Muscle layer of duodenum (tissue), 2 donors: ENCODE data around the gene SH3D19.
"Not testable (repeated sequence)": the region's sequence is repeated elsewhere in the genome, so short reads cannot be mapped to it uniquely, and the experiment has no call there.

Experiments used
- H3K27ac ChIP-seq: one replicate; pipeline ENCODE4 v1.7.0; 2013; ENCODE audit warnings: mild to moderate bottlenecking, low read length
- H3K27me3 ChIP-seq: one replicate; pipeline ENCODE4 v1.7.0; 2013; ENCODE audit warnings: low read depth, mild to moderate bottlenecking, control low read depth, low read length
- H3K36me3 ChIP-seq, 2 donors: one replicate each; pipeline ENCODE4 v1.7.0; 2013; ENCODE audit warnings: low read length in 2 of 2, control low read depth in 1 of 2, mild to moderate bottlenecking in 1 of 2; ENCODE audit not compliant: insufficient read depth in 2 of 2, control insufficient read depth in 1 of 2
- H3K4me1 ChIP-seq, 2 donors: one replicate each; pipeline ENCODE4 v1.7.0; 2013; ENCODE audit warnings: low read length in 2 of 2, mild to moderate bottlenecking in 2 of 2, control low read depth in 1 of 2, moderate library complexity in 1 of 2; ENCODE audit not compliant: insufficient read depth in 2 of 2, control insufficient read depth in 1 of 2
- H3K4me3 ChIP-seq, 2 donors: one replicate each; pipeline ENCODE4 v1.7.0; 2013; ENCODE audit warnings: low read length in 2 of 2, low read depth in 1 of 2, mild to moderate bottlenecking in 1 of 2
- H3K9me3 ChIP-seq, 2 donors: one replicate each; pipeline ENCODE4 v1.7.0; 2013; ENCODE audit warnings: low read length in 2 of 2, control low read depth in 1 of 2, mild to moderate bottlenecking in 1 of 2; ENCODE audit not compliant: control insufficient read depth in 1 of 2
- donor health status: healthy.

The SH3D19 gene

DNA sequence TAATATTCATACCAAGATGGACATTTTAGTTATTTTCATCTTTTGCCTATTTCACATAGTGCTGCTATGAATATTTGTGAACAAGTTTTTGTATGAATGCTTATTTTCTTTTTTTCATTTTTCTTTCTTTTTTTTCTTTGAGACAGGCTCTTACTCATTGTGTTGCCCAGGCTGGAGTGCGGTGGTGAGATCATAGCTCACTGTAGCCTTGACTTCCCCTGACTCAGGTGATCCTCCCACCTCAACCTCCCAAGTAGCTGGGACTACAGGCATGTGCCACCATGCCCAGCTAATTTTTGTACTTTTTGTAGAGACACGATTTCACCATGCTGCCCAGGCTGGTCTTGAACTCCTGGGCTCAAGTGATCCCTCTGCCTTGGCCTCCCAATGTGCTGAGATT lies 247.4 kb downstream of the SH3D19 start:
- H3K36me3 ChIP-seq, H3K4me3 ChIP-seq, H3K27me3 ChIP-seq, H3K27ac ChIP-seq, H3K4me1 ChIP-seq, H3K9me3 ChIP-seq: not testable (repeated sequence)

GRCh38 chr4:151074416-151074916 lies 250.9 kb downstream of the SH3D19 start:
- no peak overlapping the region for H3K4me3 ChIP-seq
- no peaks in the 10 kb centered on the region for H3K4me1 ChIP-seq
- H3K27ac ChIP-seq: no peak overlapping the region
- no peaks in the 10 kb centered on the region for H3K27me3 ChIP-seq
- H3K36me3 ChIP-seq: no peaks in the 10 kb centered on the region
- H3K9me3 ChIP-seq: no peaks in the 10 kb centered on the region
